Measurements from ENCODE around the gene BRIP1. TPM values are rescaled to one million over a fixed set of nuclear protein-coding genes. Genes with fewer than 3 reads are reported as not detected.

Gene BRIP1
- polyA plus RNA-seq, 1 of the 3 experiments (the other 2 are of a cell fraction) = 2.0 TPM

DNA sequence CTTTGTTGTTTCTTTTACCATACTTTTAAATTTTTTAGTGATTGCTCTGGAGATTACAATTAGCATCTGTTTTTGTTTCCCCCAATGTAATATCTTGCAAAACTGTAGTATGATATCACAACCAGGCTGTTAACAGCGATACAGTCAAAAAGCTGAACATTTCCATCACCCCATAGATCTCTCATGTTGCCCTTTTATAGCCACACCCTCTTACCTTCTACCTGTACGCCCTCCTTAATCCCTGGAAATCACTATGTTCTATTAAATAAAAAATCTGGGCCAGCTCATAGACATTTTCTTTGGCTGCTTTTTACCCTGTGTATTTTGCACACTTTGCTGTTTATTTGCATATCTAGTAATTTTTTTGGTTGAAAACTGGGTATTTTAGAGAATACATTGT lies 205.1 kb downstream of the BRIP1 start:
- POLR2A ChIA-PET = no interaction called here
- no peak for DNase-seq
- no peak overlapping the region for H2AFZ ChIP-seq (ENCODE audit: low read depth)
- no peak for TF ChIP-seq JUND (IDR thresholded peaks at IDR 0.05)
- TF ChIP-seq RCOR1 (IDR thresholded peaks at IDR 0.05; ENCODE audit: low read length) = no peak
- TF ChIP-seq GABPA (IDR thresholded peaks at IDR 0.05; ENCODE audit: low read depth) = no peak
- no peak for TF ChIP-seq EZH2phosphoT487 (IDR thresholded peaks at IDR 0.05; ENCODE audit: borderline replicate concordance, low read depth)
- TF ChIP-seq, protein P1, sequence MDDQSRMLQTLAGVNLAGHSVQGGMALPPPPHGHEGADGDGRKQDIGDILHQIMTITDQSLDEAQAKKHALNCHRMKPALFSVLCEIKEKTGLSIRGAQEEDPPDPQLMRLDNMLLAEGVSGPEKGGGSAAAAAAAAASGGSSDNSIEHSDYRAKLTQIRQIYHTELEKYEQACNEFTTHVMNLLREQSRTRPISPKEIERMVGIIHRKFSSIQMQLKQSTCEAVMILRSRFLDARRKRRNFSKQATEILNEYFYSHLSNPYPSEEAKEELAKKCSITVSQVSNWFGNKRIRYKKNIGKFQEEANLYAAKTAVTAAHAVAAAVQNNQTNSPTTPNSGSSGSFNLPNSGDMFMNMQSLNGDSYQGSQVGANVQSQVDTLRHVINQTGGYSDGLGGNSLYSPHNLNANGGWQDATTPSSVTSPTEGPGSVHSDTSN (IDR thresholded peaks at IDR 0.05) = no peak
- no peak for TF ChIP-seq RXRA (IDR thresholded peaks at IDR 0.05; ENCODE audit: borderline replicate concordance, low read depth)
- no peak for TF ChIP-seq POLR2AphosphoS5 (IDR thresholded peaks at IDR 0.05; ENCODE audit: low read depth, low read length)
- CTCF ChIA-PET = interaction anchor here (0.7 kb wide), 1 partner anchor 14 kb away, joined by 3 read pairs; no protein-coding TSS in a partner anchor
- H3K9me2 ChIP-seq = no peaks in the 10 kb centered on the region
- H3K4me3 ChIP-seq (ENCODE audit: low read depth in 2 of 2, low read length in 1 of 2) = no peak overlapping the region
- peaks cover 1% of the 10 kb centered on the region; the same call in 1 of the 2 replicates for H3K9me3 ChIP-seq
- no peak overlapping the region for H3K9ac ChIP-seq
- 88% methylated on average over 2 of the region's 2 CpGs for WGBS (ENCODE audit: low lambda C conversion rate)
- H3K4me2 ChIP-seq = no peak overlapping the region
- no peaks in the 10 kb centered on the region for H3K79me2 ChIP-seq (ENCODE audit: insufficient read depth)
- H4K20me1 ChIP-seq (ENCODE audit: insufficient read depth) = no peaks in the 10 kb centered on the region
- H3K27me3 ChIP-seq (ENCODE audit: insufficient read depth) = no peaks in the 10 kb centered on the region
- peaks cover 16% of the 10 kb centered on the region for H3F3A ChIP-seq (replicated peaks; ENCODE audit: insufficient read depth)
- H3K4me1 ChIP-seq (ENCODE audit: control insufficient read depth in 1 of 2, insufficient read depth in 2 of 2, low read depth in 1 of 2, low read length in 1 of 2) = peaks cover 0 to 6% of the 10 kb centered on the region in 2 experiments; a peak in 2 of 4 replicates
- peaks cover 0 to 4% of the 10 kb centered on the region in 2 experiments for H3K36me3 ChIP-seq (replicated peaks in 1 of 2; ENCODE audit: control insufficient read depth in 1 of 2, insufficient read depth in 2 of 2, low read length in 1 of 2)
- H3K27ac ChIP-seq (ENCODE audit: low read depth in 2 of 2, low read length in 1 of 2) = no peak overlapping the region

- peaks cover 13% of the 10 kb centered on the region for H3F3A ChIP-seq (replicated peaks; ENCODE audit: insufficient read depth)
- peaks cover 0 to 6% of the 10 kb centered on the region in 2 experiments; a peak in 2 of 4 replicates for H3K4me1 ChIP-seq (ENCODE audit: control insufficient read depth in 1 of 2, insufficient read depth in 2 of 2, low read depth in 1 of 2, low read length in 1 of 2)
- no peaks in the 10 kb centered on the region for H4K20me1 ChIP-seq (ENCODE audit: insufficient read depth)
- no peak for DNase-seq
- H3K27ac ChIP-seq (ENCODE audit: low read depth in 2 of 2, low read length in 1 of 2) = no peak overlapping the region
- H3K4me3 ChIP-seq (ENCODE audit: low read depth in 2 of 2, low read length in 1 of 2) = no peak overlapping the region
- H3K4me2 ChIP-seq = no peak overlapping the region
- TF ChIP-seq FOXJ3 (CRISPR knock-in tag; IDR thresholded peaks at IDR 0.05) (no peak), ELF1 (IDR thresholded peaks at IDR 0.05) (no peak), GABPA (IDR thresholded peaks at IDR 0.05; ENCODE audit: low read depth) (no peak), RAD21 (IDR thresholded peaks at IDR 0.05; ENCODE audit: low read length) (no peak), IRF3 (IDR thresholded peaks at IDR 0.05; ENCODE audit: low read depth, low read length) (no peak), TCF12 (IDR thresholded peaks at IDR 0.05) (no peak), SMC3 (IDR thresholded peaks at IDR 0.05; ENCODE audit: low read depth, low read length) (no peak), NFIC (IDR thresholded peaks at IDR 0.05; ENCODE audit: borderline replicate concordance) (no peak), YY1 (IDR thresholded peaks at IDR 0.05; ENCODE audit: low read depth) (no peak), SIN3A (IDR thresholded peaks at IDR 0.05; ENCODE audit: borderline replicate concordance, low read depth, low read length) (no peak), RXRA (IDR thresholded peaks at IDR 0.05; ENCODE audit: borderline replicate concordance, low read depth) (no peak), FOSL2 (IDR thresholded peaks at IDR 0.05; ENCODE audit: borderline replicate concordance, low read depth) (no peak)
- TF ChIP-seq, protein P2, sequence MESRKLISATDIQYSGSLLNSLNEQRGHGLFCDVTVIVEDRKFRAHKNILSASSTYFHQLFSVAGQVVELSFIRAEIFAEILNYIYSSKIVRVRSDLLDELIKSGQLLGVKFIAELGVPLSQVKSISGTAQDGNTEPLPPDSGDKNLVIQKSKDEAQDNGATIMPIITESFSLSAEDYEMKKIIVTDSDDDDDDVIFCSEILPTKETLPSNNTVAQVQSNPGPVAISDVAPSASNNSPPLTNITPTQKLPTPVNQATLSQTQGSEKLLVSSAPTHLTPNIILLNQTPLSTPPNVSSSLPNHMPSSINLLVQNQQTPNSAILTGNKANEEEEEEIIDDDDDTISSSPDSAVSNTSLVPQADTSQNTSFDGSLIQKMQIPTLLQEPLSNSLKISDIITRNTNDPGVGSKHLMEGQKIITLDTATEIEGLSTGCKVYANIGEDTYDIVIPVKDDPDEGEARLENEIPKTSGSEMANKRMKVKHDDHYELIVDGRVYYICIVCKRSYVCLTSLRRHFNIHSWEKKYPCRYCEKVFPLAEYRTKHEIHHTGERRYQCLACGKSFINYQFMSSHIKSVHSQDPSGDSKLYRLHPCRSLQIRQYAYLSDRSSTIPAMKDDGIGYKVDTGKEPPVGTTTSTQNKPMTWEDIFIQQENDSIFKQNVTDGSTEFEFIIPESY (IDR thresholded peaks at IDR 0.05; ENCODE audit: borderline replicate concordance, low read depth) = no peak
- no peak overlapping the region for H3K9ac ChIP-seq
- peaks cover 5% of the 10 kb centered on the region; the same call in 1 of the 2 replicates for H3K9me3 ChIP-seq
- H3K9me2 ChIP-seq = no peaks in the 10 kb centered on the region
- no peaks in the 10 kb centered on the region for H3K79me2 ChIP-seq (ENCODE audit: insufficient read depth)
- peak overlapping the region; percentile 3; the same call in 1 of the 2 replicates for H2AFZ ChIP-seq (ENCODE audit: low read depth)
- POLR2A ChIA-PET = no interaction called here
- no peaks in the 10 kb centered on the region for H3K27me3 ChIP-seq (ENCODE audit: insufficient read depth)
- CTCF ChIA-PET = interaction anchor here (0.8 kb wide), 1 partner anchor 179 kb away, joined by 3 read pairs; no protein-coding TSS in a partner anchor
- peaks cover 0 to 4% of the 10 kb centered on the region in 2 experiments for H3K36me3 ChIP-seq (replicated peaks in 1 of 2; ENCODE audit: control insufficient read depth in 1 of 2, insufficient read depth in 2 of 2, low read length in 1 of 2)
Observed at GRCh38 chr17:61657338-61657737, 206.0 kb downstream of the BRIP1 start.

Data from SK-N-SH (cell line).